B cell (primary cell): ENCODE results near the gene SPP1. TPM values are rescaled to one million over a fixed set of nuclear protein-coding genes. Genes with fewer than 3 reads are reported as not detected.

Source experiments
- ATAC-seq: fragments of 200-7000 bp; cut with Tn5 transposase; one replicate; pipeline ENCODE4 v1.10.0; 2021; ENCODE audit warnings: low read depth, mild to moderate bottlenecking, moderate number of reproducible peaks, moderate library complexity
- CTCF ChIA-PET: fragments of 350-600 bp; sonication (Branson Sonifier 250); formaldehyde crosslinking; loops from one replicate; lab custom pipeline; 2021; ENCODE audit warnings: antibody characterized with exemption, inconsistent platforms; lab: Charles Lee
- POLR2A ChIA-PET: fragments of 350-600 bp; sonication (Branson Sonifier 250); formaldehyde crosslinking; loops from one replicate; lab custom pipeline; 2021; ENCODE audit warnings: antibody characterized with exemption; lab: Charles Lee
- DNase-seq: peaks from one replicate; pipeline ENCODE4 v3.0.0; 2013
- H2AFZ ChIP-seq: 2 replicates; pipeline ENCODE4 v1.6.1; 2012; ENCODE audit warnings: mild to moderate bottlenecking, low read depth, low read length; ENCODE audit not compliant: insufficient read depth, poor library complexity, severe bottlenecking
- H3K27ac ChIP-seq, 2 donors: 1 replicate in 1 of 2; 2 replicates in 1 of 2; pipeline ENCODE4 v1.5.1; 2012 to 2013; ENCODE audit warnings: low read length in 2 of 2, mild to moderate bottlenecking in 2 of 2, moderate library complexity in 1 of 2
- H3K27me3 ChIP-seq, 4 experiments: fragments of 200-600 bp in 1 of 4; sonication (generic) in 1 of 4; replicated peaks in 1 of 4; 1 replicate in 2 of 4; 2 replicates in 2 of 4; pipeline versions ENCODE4 v1.6.1 to v1.7.0; 2013 to 2016; ENCODE audit warnings: low read length in 3 of 4, mild to moderate bottlenecking in 2 of 4, mixed read lengths in 1 of 4, moderate library complexity in 1 of 4; ENCODE audit not compliant: insufficient read depth in 4 of 4, control insufficient read depth in 3 of 4; ENCODE audit errors: control extremely low read depth in 1 of 4
- H3K36me3 ChIP-seq, 2 experiments: replicated peaks in 1 of 2; 1 replicate in 1 of 2; 2 replicates in 1 of 2; pipeline versions ENCODE4 v1.6.1 to v1.7.1; 2013; ENCODE audit warnings: low read length in 1 of 2; ENCODE audit not compliant: insufficient read depth in 2 of 2, control insufficient read depth in 1 of 2; ENCODE audit errors: control extremely low read depth in 1 of 2, extremely low read depth in 1 of 2
- H3K4me1 ChIP-seq, 2 donors: fragments of 200-600 bp in 1 of 2; sonication (generic) in 1 of 2; 1 replicate in 1 of 2; 2 replicates in 1 of 2; pipeline versions ENCODE4 v1.5.1 to v1.6.1; 2013 to 2017; ENCODE audit warnings: low read length in 2 of 2; ENCODE audit not compliant: control insufficient read depth in 2 of 2, insufficient read depth in 2 of 2
- H3K4me2 ChIP-seq: replicated peaks from 2 replicates; pipeline ENCODE3; 2012; ENCODE audit warnings: mild to moderate bottlenecking, low read depth, low read length; ENCODE audit not compliant: poor library complexity, severe bottlenecking
- H3K4me3 ChIP-seq, 5 experiments: fragments of 200-600 bp in 1 of 5; sonication (generic) in 1 of 5; 1 replicate in 3 of 5; 2 replicates in 2 of 5; pipeline versions ENCODE4 v1.5.1 to v1.7.0; 2011 to 2016; ENCODE audit warnings: low read length in 4 of 5, mild to moderate bottlenecking in 4 of 5, low read depth in 2 of 5, control low read depth in 1 of 5, moderate library complexity in 1 of 5; ENCODE audit not compliant: insufficient read depth in 1 of 5; ENCODE audit errors: control extremely low read depth in 1 of 5, extremely low read depth in 1 of 5
- H3K79me2 ChIP-seq: fragments of 200-600 bp; sonication (generic); one replicate; pipeline ENCODE4 v1.6.0; 2016; ENCODE audit warnings: low read length; ENCODE audit not compliant: control insufficient read depth, insufficient read depth
- H3K9ac ChIP-seq: fragments of 200-600 bp; sonication (generic); 2 replicates; pipeline ENCODE4 v1.6.1; 2017; ENCODE audit warnings: mild to moderate bottlenecking, low read length, moderate library complexity
- H3K9me3 ChIP-seq, 3 donors: one replicate each; pipeline versions ENCODE4 v1.6.1 to v1.7.1; 2013; ENCODE audit warnings: low read length in 2 of 3; ENCODE audit not compliant: control insufficient read depth in 2 of 3, insufficient read depth in 1 of 3; ENCODE audit errors: control extremely low read depth in 1 of 3
- H4K20me1 ChIP-seq: 2 replicates; pipeline ENCODE4 v1.6.0; 2012; ENCODE audit warnings: mild to moderate bottlenecking, low read length; ENCODE audit not compliant: insufficient read depth, control insufficient read depth, poor library complexity, severe bottlenecking
- H3K27ac Mint-ChIP-seq: one replicate; pipeline ENCODE4 v1.8.0; 2021; ENCODE audit warnings: mixed read lengths
- H3K27me3 Mint-ChIP-seq: one replicate; pipeline ENCODE4 v1.8.0; 2021; ENCODE audit warnings: mixed read lengths
- H3K4me1 Mint-ChIP-seq: one replicate; pipeline ENCODE4 v1.8.0; 2021; ENCODE audit warnings: mixed read lengths
- H3K4me3 Mint-ChIP-seq: one replicate; pipeline ENCODE4 v1.8.0; 2021; ENCODE audit warnings: mixed read lengths
- H3K9me3 Mint-ChIP-seq: one replicate; pipeline ENCODE4 v1.8.0; 2022; ENCODE audit warnings: mixed read lengths; ENCODE audit not compliant: insufficient read depth
- CTCF ChIP-seq: fragments of 200-600 bp; IDR thresholded peaks from one replicate; pipeline ENCODE4 v1.8.0; 2022; ENCODE audit warnings: antibody characterized with exemption, mild to moderate bottlenecking
- EZH2 ChIP-seq: IDR thresholded peaks from 2 replicates; pipeline ENCODE4 v1.6.1; 2012; ENCODE audit warnings: borderline replicate concordance, low read depth, mild to moderate bottlenecking, moderate library complexity, low read length; ENCODE audit not compliant: insufficient read depth, poor library complexity, severe bottlenecking
- WGBS: methylation state at CpG from one replicate; pipeline ENCODE4 v1.1.5; 2013; ENCODE audit warnings: missing lambda C conversion rate; ENCODE audit not compliant: insufficient coverage; 5-methylcytosine and 5-hydroxymethylcytosine counted together
- intact Hi-C: fragments of 100-400 bp; cut with micrococcal nuclease; formaldehyde crosslinking; loops from one replicate; pipeline ENCODE4 v1.10.0; 2022
- polyA plus RNA-seq: library from polyadenylated mRNA; depleted of rRNA; stranded (reverse); fragments of >200 nt; gene quantifications from 2 replicates; pipeline ENCODE4 v1.2.3, GENCODE V29; 2012
- total RNA-seq, 2 donors: library from RNA; stranded (reverse); fragments of 120-200 nt in 1 of 2; gene quantifications; 1 replicate in 1 of 2; 2 replicates in 1 of 2; pipeline versions ENCODE4 v1.2.3 to v1.2.4, GENCODE V29; 2013 to 2022

SPP1 gene
- total and polyA plus RNA-seq, 2 donors (not counting 1 experiment from before 2014, with no cell fraction given): not detected

GRCh38 chr4:87937523-87937922 is 38.0 kb upstream of the SPP1 start:
- no peaks in the 10 kb centered on the region for H3K27me3 Mint-ChIP-seq
- Histone ChIP-seq H3K4me3 (no peak overlapping the region), H3K36me3 (no peaks in the 10 kb centered on the region), H2AFZ (no peak overlapping the region), H3K9ac (no peak overlapping the region), H3K27ac (no peak overlapping the region), H3K4me2 (no peak overlapping the region), H3K79me2 (no peaks in the 10 kb centered on the region), H4K20me1 (no peaks in the 10 kb centered on the region), H3K27me3 (no peaks in the 10 kb centered on the region), H3K4me1 (no peaks in the 10 kb centered on the region), H3K9me3 (no peaks in the 10 kb centered on the region)
- H3K9me3 Mint-ChIP-seq: peaks cover 2% of the 10 kb centered on the region
- TF ChIP-seq EZH2 (no peak), CTCF (no peak)
- ChIA-PET CTCF (interaction anchor here (1.6 kb wide), 1 partner anchor 9 kb away, joined by 6 read pairs; no protein-coding TSS in a partner anchor), POLR2A (no interaction called here)
- no peaks in the 10 kb centered on the region for H3K4me1 Mint-ChIP-seq
- intact Hi-C loops: no loop called here
- no peak overlapping the region for H3K4me3 Mint-ChIP-seq
- no peak for DNase-seq
- 86% methylated on average over 1 of the region's 1 CpG for WGBS
- H3K27ac Mint-ChIP-seq: no peak overlapping the region
- ATAC-seq: no peak

GRCh38 chr4:87938746-87939145 is 36.8 kb upstream of the SPP1 start:
- intact Hi-C loops: no loop called here
- ATAC-seq (no peak), DNase-seq (no peak)
- POLR2A ChIA-PET: no interaction called here
- no peak overlapping the region for H3K4me3 ChIP-seq
- CTCF ChIA-PET: interaction anchor here (1.6 kb wide), 1 partner anchor 10 kb away, joined by 6 read pairs; no protein-coding TSS in a partner anchor
- H3K36me3 ChIP-seq: no peaks in the 10 kb centered on the region
- no peaks in the 10 kb centered on the region for H3K4me1 Mint-ChIP-seq
- H3K27ac Mint-ChIP-seq: no peak overlapping the region
- TF ChIP-seq EZH2 (no peak), CTCF (no peak)
- no peak overlapping the region for H2AFZ ChIP-seq
- no peaks in the 10 kb centered on the region for H4K20me1 ChIP-seq
- no peaks in the 10 kb centered on the region for H3K4me1 ChIP-seq
- no peak overlapping the region for H3K4me3 Mint-ChIP-seq
- no peaks in the 10 kb centered on the region for H3K27me3 Mint-ChIP-seq
- H3K27me3 ChIP-seq: no peaks in the 10 kb centered on the region
- H3K9ac ChIP-seq: no peak overlapping the region
- H3K9me3 ChIP-seq: no peaks in the 10 kb centered on the region
- no peak overlapping the region for H3K4me2 ChIP-seq
- H3K79me2 ChIP-seq: no peaks in the 10 kb centered on the region
- H3K27ac ChIP-seq: no peak overlapping the region
- no peaks in the 10 kb centered on the region for H3K9me3 Mint-ChIP-seq
